Body of pancreas (tissue), 4 donors: ENCODE results near the gene SFXN3. TPM values are rescaled to one million over a fixed set of nuclear protein-coding genes. Genes with fewer than 3 reads are reported as not detected.

Experiments used
- ATAC-seq: fragments of 150-250 bp; one replicate; pipeline ENCODE4 v1.9.1; 2016
- DNase-seq, 4 donors: peaks; one replicate each; pipeline ENCODE4 v3.0.0-alpha.2; 2019
- H3K27ac ChIP-seq, 4 donors: fragments of 200-600 bp; sonication (generic); 1 replicate in 3 of 4; 2 replicates in 1 of 4; pipeline versions ENCODE4 v1.5.1 to v1.6.1; 2016 to 2019; ENCODE audit warnings: mild to moderate bottlenecking in 1 of 4, mixed read lengths in 1 of 4, moderate library complexity in 1 of 4
- H3K27me3 ChIP-seq, 2 donors: fragments of 200-600 bp; sonication (generic); one replicate each; pipeline ENCODE4 v1.6.0; 2016; ENCODE audit warnings: mild to moderate bottlenecking in 1 of 2
- H3K36me3 ChIP-seq, 2 donors: fragments of 200-600 bp; sonication (generic); replicated peaks in 1 of 2; 2 replicates each; pipeline ENCODE4 v1.5.1; 2016; ENCODE audit warnings: low read depth in 2 of 2; ENCODE audit not compliant: insufficient read depth in 1 of 2
- H3K4me1 ChIP-seq: fragments of 200-600 bp; sonication (generic); one replicate; pipeline ENCODE4 v1.6.0; 2016
- H3K4me3 ChIP-seq, 2 donors: fragments of 200-600 bp; sonication (generic); 1 replicate in 1 of 2; 2 replicates in 1 of 2; pipeline ENCODE4 v1.5.1; 2016 to 2019
- H3K9me3 ChIP-seq, 3 donors: fragments of 200-600 bp; sonication (generic); 1 replicate in 2 of 3; 2 replicates in 1 of 3; pipeline ENCODE4 v1.5.1; 2016
- POLR2A ChIP-seq, 3 donors: fragments of 450-650 bp; IDR thresholded peaks; one replicate each; pipeline ENCODE4 v1.6.1; 2016; ENCODE audit warnings: antibody characterized with exemption in 3 of 3, mild to moderate bottlenecking in 2 of 3
- WGBS, 2 donors: methylation state at CpG; one replicate each; pipeline ENCODE4 v1.1.5; 2017; 5-methylcytosine and 5-hydroxymethylcytosine counted together
- intact Hi-C: fragments of 100-400 bp; cut with DNase I; formaldehyde crosslinking; loops from one replicate; pipeline ENCODE4 v1.15.1; 2023
- total RNA-seq, 2 donors: library from RNA; depleted of rRNA; stranded (reverse); fragments of >200 nt; gene quantifications; one replicate each; pipeline ENCODE4 v1.1.0, GENCODE V29; 2016
- TF ChIP-seq, protein P1 (sequence below), 7 experiments: fragments of 450-650 bp in 4 of 7; fragments of 200-600 bp in 3 of 7; sonication (generic) in 3 of 7; IDR thresholded peaks; one replicate each; pipeline ENCODE4 v1.5.1; 2016 to 2019; ENCODE audit warnings: antibody characterized with exemption in 7 of 7

Gene SFXN3
- total RNA-seq, 2 donors from 2014 or later = 23.4 to 61.7 TPM

DNA sequence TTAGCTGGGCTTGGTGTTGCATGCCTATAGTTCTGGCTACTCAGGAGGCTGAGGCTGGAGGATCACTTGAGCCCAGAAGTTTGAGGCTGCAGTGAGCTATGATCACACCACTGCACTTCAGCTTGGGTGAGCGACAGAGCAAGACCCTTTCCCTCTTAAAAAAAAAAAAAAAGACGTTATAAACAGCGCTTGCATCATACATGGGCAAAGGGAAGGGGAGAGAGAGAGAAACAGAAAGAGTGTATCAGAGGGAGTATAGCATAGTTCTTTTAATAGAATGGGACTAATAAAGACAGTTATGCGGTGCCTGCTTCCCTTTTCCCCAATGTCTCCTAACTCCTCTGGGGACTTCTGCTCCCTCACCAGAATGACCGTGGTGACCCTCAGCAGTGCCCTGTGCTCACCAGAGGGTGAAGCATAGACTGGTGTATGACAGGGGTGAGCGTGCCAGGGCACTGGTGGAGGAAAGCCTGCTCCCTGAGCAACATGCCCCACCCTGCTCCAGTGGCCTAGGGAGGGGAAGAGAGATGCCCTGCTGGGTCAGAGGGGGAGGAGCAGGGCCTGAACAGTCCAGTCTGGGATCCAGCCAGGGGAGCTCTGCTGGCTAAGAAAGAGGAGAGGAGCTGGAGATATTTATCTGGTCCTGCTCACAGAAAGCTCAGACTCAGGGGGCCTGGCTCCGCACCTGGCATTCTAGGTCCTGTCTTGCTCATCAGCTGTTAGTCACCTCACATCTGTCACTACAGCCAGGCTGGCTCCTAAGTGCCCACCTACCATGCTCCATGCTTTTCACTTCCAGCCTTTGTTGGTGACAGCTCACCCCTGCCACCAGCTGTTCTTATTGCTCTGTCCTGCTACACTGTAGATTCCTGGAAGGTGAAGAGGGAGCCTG, 2.3 kb upstream of the SFXN3 start:
- intact Hi-C loops = no loop called here
- H3K36me3 ChIP-seq = no peaks in the 10 kb centered on the region
- DNase-seq (no peak), ATAC-seq (no peak)
- H3K4me3 ChIP-seq = no peak overlapping the region
- H3K4me1 ChIP-seq = peaks cover 30% of the 10 kb centered on the region
- 71% methylated on average over 7 of the region's 7 CpGs for WGBS, 2 donors
- no peaks in the 10 kb centered on the region for H3K9me3 ChIP-seq
- H3K27me3 ChIP-seq = no peaks in the 10 kb centered on the region
- H3K27ac ChIP-seq = no peak overlapping the region
- no peak for TF ChIP-seq POLR2A (IDR thresholded peaks at IDR 0.05)
- TF ChIP-seq, protein P1, sequence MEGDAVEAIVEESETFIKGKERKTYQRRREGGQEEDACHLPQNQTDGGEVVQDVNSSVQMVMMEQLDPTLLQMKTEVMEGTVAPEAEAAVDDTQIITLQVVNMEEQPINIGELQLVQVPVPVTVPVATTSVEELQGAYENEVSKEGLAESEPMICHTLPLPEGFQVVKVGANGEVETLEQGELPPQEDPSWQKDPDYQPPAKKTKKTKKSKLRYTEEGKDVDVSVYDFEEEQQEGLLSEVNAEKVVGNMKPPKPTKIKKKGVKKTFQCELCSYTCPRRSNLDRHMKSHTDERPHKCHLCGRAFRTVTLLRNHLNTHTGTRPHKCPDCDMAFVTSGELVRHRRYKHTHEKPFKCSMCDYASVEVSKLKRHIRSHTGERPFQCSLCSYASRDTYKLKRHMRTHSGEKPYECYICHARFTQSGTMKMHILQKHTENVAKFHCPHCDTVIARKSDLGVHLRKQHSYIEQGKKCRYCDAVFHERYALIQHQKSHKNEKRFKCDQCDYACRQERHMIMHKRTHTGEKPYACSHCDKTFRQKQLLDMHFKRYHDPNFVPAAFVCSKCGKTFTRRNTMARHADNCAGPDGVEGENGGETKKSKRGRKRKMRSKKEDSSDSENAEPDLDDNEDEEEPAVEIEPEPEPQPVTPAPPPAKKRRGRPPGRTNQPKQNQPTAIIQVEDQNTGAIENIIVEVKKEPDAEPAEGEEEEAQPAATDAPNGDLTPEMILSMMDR (IDR thresholded peaks at IDR 0.05) = no peak

DNA sequence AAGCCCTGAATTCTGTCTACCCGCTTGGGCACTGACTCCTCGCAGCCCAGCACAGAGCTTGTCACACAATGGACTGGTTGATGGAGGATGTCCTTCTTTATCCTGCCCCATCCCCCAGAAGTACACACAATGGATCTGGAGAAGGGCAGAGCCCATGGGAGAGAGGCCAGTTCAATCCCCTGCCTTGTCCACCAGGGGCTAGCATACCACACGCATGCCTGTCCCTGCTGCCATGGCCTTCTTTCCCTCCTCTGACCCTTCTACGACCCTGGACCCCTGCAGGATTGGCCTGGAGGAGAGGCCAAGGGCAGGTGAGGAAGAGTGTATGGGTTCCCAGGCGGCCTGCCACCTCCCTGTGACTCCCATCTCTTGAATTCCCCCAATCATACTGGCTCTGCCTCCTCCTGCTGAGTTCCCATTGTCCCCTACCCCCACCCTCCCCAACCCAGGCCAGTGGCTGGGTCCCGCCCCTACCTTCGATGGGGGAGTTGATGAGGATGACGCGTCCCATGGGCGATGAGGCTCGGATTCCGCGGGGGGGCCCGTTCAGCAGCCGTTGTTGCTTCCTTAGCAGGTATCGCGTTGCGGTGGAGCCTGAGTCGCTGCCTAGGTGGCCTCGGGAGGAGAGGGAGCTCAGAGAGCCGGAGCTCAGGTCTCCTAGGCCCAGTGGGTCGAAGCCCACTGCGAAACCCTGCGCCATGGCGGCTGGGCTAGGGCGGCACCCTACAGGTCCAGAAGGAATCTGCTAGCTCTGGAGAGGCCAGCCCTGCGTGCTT, 1.3 kb upstream of the SFXN3 start:
- Histone ChIP-seq H3K36me3 (no peaks in the 10 kb centered on the region), H3K4me1 (peaks cover 35% of the 10 kb centered on the region), H3K9me3 (no peaks in the 10 kb centered on the region), H3K27me3 (no peaks in the 10 kb centered on the region), H3K27ac (no peak overlapping the region), H3K4me3 (no peak overlapping the region)
- DNase-seq (no peak), ATAC-seq (no peak)
- TF ChIP-seq, protein P1 (IDR thresholded peaks at IDR 0.05) = no peak
- no peak for TF ChIP-seq POLR2A (IDR thresholded peaks at IDR 0.05)
- intact Hi-C loops = no loop called here
- WGBS, 2 donors = 63 to 65% methylated on average over 9 to 27 of the region's 27 CpGs

DNA sequence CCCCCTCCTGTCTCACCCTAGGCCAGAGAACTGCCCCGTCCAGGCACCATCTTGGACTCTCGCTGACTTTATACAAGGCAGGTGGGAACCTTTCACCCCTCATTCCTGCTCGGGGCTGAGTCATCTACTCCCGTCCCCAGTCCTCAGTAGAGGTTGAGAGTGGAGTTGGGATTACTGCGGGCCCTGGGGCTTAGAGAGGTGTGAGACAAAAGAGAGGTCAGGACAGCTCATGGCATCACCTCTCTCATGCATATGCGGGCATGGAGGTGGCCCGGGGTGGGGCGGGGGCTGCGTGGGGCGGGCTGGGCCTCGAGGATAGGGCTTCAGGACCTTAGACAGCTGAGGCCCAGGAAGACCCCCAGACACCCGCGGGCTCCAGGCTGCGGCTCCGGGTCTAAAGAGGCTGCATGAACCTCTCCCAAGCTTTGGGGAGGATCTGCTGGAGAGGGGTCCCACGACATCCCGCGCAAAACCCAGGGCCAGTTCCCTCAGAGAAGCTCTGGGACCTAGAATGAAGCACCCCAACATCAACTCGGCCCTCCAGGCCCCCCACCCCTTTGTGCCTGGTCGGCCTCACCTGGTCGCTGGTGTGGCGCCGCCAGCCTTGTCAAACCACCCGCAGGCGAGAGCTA, 422 bp upstream of the SFXN3 start:
- H3K4me3 ChIP-seq = no peak overlapping the region
- no peak for ATAC-seq
- H3K36me3 ChIP-seq = no peaks in the 10 kb centered on the region
- no peak for DNase-seq
- 6 to 26% methylated on average over 14 to 24 of the region's 25 CpGs for WGBS, 2 donors
- TF ChIP-seq POLR2A (IDR thresholded peaks at IDR 0.05) = no peak
- TF ChIP-seq, protein P1 (IDR thresholded peaks at IDR 0.05) = peak in 1 of 7 experiments; percentile 9
- H3K27ac ChIP-seq = peak overlapping the region in 2 of 4 donors; percentile 85 to 89
- H3K27me3 ChIP-seq = no peaks in the 10 kb centered on the region
- intact Hi-C loops = no loop called here
- H3K9me3 ChIP-seq = no peaks in the 10 kb centered on the region
- peaks cover 35% of the 10 kb centered on the region for H3K4me1 ChIP-seq

DNA sequence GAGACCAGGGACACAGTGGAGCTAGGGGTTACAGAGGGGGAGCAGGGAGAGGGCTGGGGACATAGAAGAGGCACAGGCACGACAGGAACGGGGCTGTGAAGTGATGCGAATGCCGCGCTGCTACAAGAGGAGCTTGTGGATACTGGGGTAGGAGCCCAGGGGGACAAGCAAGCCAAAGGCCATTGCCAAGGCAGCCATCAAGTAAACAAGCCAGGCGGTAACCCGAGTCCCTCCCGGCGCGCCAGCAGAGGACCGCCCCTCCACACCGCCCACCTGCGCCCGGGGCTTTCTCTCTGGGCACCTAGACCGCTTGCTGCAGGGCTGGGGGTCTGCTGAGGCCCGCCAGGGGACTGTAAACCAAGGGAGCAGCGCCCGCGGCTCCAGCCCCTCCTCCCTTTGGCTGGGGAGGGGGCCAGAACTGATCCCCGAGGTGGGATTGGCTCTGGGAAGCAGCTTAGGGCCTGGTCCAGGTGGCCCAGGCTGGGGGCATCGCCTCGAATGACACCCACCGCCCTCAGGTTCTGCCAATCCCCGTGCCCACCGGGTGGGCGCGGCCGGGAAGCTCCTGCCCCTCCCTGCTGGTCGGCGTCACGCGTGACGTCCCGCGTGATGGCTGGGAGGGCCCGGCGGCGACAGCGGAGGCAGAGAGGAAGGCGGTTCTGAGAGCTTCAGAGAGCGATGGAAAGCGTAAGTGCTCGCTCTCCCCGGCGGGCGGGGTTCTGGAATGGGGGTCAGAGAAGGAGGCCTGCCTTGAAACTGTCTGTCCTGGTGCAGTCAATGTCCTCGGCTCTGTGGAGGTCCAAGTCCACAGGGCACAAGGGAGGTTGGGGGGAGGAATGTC, 982 bp downstream of the SFXN3 start:
- 0% methylated on average over 23 to 47 of the region's 47 CpGs for WGBS, 2 donors
- peak; percentile 62 to 75 (median 70) for DNase-seq

More for the DNA sequence above, 982 bp downstream of the SFXN3 start:
- TF ChIP-seq, protein P1 (IDR thresholded peaks at IDR 0.05) = no peak
- TF ChIP-seq POLR2A (IDR thresholded peaks at IDR 0.05) = no peak
- Histone ChIP-seq H3K36me3 (peaks cover 0 to 6% of the 10 kb centered on the region in 2 donors), H3K27ac (peak overlapping the region; percentile 74 to 97 (median 87)), H3K9me3 (no peaks in the 10 kb centered on the region), H3K4me1 (peaks cover 35% of the 10 kb centered on the region), H3K4me3 (peak overlapping the region; percentile 26 to 52), H3K27me3 (no peaks in the 10 kb centered on the region)
- ATAC-seq = peak; percentile 49
- intact Hi-C loops = no loop called here
